SK-N-MC (cell line): ENCODE measurements around the gene PITPNC1.

Experiments
- EZH2 ChIP-seq: fragments of 200-600 bp; sonication (generic); IDR thresholded peaks from one replicate; pipeline ENCODE4 v1.6.1; 2017; ENCODE audit warnings: antibody characterized with exemption
- FOXP2 ChIP-seq: optimal IDR thresholded peaks from 2 replicates; pipeline ENCODE3; 2011; ENCODE audit warnings: mild to moderate bottlenecking, moderate library complexity; ENCODE audit not compliant: insufficient read depth; ENCODE audit errors: extremely low read length, control extremely low read depth
- POLR2AphosphoS5 ChIP-seq: IDR thresholded peaks from 2 replicates; pipeline ENCODE4 v1.6.1; 2012; ENCODE audit warnings: mild to moderate bottlenecking, low read depth, low read length, borderline replicate concordance

GRCh38 chr17:67403483-67403882, 26.4 kb downstream of the PITPNC1 start:
- TF ChIP-seq POLR2AphosphoS5 (no peak), EZH2 (no peak), FOXP2 (no peak)
